ENCODE measurements around the gene MARCHF6.

DNA sequence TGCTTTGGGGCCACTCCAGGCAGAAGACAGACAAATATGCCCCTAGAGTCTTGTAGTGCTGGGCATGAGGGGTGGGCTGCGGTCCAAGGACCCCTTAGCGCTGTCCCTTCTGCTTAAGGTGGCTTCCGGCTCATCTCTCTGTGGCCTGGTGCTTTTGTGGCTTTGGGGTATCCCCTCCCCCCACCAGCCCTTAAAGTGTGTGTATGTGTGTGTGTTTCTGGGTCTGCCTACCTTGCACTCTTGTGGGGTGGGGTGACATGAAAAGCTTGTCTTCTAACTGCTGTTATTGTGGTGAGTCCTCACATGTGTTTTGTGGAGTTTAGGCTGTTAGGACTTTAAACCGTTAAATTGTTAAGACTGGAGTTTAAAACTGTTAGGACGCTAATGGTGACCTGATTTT lies 23.6 kb downstream of the MARCHF6 start:
- TF ChIP-seq, protein P1, sequence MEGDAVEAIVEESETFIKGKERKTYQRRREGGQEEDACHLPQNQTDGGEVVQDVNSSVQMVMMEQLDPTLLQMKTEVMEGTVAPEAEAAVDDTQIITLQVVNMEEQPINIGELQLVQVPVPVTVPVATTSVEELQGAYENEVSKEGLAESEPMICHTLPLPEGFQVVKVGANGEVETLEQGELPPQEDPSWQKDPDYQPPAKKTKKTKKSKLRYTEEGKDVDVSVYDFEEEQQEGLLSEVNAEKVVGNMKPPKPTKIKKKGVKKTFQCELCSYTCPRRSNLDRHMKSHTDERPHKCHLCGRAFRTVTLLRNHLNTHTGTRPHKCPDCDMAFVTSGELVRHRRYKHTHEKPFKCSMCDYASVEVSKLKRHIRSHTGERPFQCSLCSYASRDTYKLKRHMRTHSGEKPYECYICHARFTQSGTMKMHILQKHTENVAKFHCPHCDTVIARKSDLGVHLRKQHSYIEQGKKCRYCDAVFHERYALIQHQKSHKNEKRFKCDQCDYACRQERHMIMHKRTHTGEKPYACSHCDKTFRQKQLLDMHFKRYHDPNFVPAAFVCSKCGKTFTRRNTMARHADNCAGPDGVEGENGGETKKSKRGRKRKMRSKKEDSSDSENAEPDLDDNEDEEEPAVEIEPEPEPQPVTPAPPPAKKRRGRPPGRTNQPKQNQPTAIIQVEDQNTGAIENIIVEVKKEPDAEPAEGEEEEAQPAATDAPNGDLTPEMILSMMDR (IDR thresholded peaks at IDR 0.05), result no peak
- TF ChIP-seq POLR2A (IDR thresholded peaks at IDR 0.05) (no peak), POLR2AphosphoS5 (IDR thresholded peaks at IDR 0.05) (no peak), EP300 (IDR thresholded peaks at IDR 0.05; ENCODE audit: low read depth) (no peak)

All from transverse colon (tissue), 4 donors.